ENCODE results near the gene ATAD1. TPM values are rescaled to one million over a fixed set of nuclear protein-coding genes. Genes with fewer than 3 reads are reported as not detected.

ATAD1 gene
- total RNA-seq, 1 experiment from 2014 or later, result 48.8 TPM

DNA sequence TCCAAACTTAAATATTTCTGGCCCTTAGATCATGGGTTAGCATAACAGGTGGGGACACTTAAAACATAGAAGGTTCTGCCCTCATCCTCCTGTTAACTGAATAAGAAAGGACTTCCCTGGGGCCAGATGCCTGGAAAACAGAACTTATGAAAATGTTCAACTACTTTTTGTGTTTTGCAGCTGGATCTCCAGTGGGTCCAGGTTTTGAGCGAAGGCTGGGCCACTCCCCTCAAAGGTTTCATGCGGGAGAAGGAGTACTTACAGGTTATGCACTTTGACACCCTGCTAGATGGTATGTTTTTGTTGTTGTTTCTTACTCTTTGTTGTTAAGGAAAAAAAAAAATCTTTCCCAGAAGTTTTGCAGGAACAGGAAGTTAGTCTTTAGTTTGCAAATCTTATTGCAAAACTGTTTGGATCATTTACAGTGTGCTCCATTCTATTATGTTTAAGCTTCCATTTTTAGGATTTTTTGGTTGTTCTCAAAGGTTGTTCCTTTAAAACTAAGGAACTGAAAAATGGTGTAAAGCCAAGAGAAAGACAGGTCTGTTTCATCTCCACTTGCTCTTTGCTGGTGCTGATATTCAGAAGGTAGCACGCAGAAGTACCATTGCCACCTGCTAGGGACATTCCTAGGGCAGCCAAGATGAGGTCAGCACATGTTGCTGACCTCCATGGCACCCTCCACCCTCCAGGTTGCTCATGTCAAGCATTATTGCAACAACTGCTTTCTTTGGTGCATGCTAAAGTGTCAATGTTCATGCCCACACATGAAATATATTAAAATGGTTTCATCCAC, 102.3 kb downstream of the ATAD1 start:
- no TSS peak for BruUV-seq (replicated peaks)
- Mint-ChIP-seq H3K27me3 (ENCODE audit: insufficient read depth, unreplicated experiment) (no peaks in the 10 kb centered on the region), H3K4me3 (ENCODE audit: unreplicated experiment) (no peak overlapping the region), H3K9me3 (ENCODE audit: unreplicated experiment) (no peaks in the 10 kb centered on the region), H3K4me1 (ENCODE audit: low read depth, unreplicated experiment) (no peaks in the 10 kb centered on the region), H3K36me3 (ENCODE audit: insufficient read depth, unreplicated experiment) (no peaks in the 10 kb centered on the region), H3K27ac (ENCODE audit: unreplicated experiment) (no peak overlapping the region)
- no peaks in the 10 kb centered on the region for H3K9me3 ChIP-seq
- H3K4me1 ChIP-seq, result no peaks in the 10 kb centered on the region
- no peaks in the 10 kb centered on the region for H3K27me3 ChIP-seq (replicated peaks; ENCODE audit: control insufficient read depth, insufficient read depth, low read length)
- intact Hi-C loops (cut with micrococcal nuclease; ENCODE audit: unreplicated experiment), result no loop called here
- no peak for TF ChIP-seq CTCF (IDR thresholded peaks at IDR 0.05; ENCODE audit: insufficient read depth in 1 of 2, low read depth in 1 of 2, low read length in 1 of 2, severe bottlenecking in 1 of 2, unreplicated experiment in 1 of 2)
- CTCF ChIA-PET, result no interaction called here
- POLR2A ChIA-PET, result no interaction called here
- no peaks in the 10 kb centered on the region for H3K36me3 ChIP-seq (ENCODE audit: control insufficient read depth, insufficient read depth, low read length)
- no peak for DNase-seq
- H3K4me3 ChIP-seq (ENCODE audit: low read depth, low read length), result no peak overlapping the region

- Mint-ChIP-seq H3K27ac (ENCODE audit: unreplicated experiment) (no peak overlapping the region), H3K36me3 (ENCODE audit: insufficient read depth, unreplicated experiment) (no peaks in the 10 kb centered on the region), H3K27me3 (ENCODE audit: insufficient read depth, unreplicated experiment) (no peaks in the 10 kb centered on the region), H3K4me1 (ENCODE audit: low read depth, unreplicated experiment) (no peaks in the 10 kb centered on the region), H3K4me3 (ENCODE audit: unreplicated experiment) (no peak overlapping the region), H3K9me3 (ENCODE audit: unreplicated experiment) (no peaks in the 10 kb centered on the region)
- no TSS peak for BruUV-seq (replicated peaks)
- no peaks in the 10 kb centered on the region for H3K4me1 ChIP-seq
- DNase-seq, result no peak
- no peak overlapping the region for H3K4me3 ChIP-seq (ENCODE audit: low read depth, low read length)
- ChIA-PET CTCF (no interaction called here), POLR2A (no interaction called here)
- intact Hi-C loops (cut with micrococcal nuclease; ENCODE audit: unreplicated experiment), result no loop called here
- TF ChIP-seq CTCF (IDR thresholded peaks at IDR 0.05; ENCODE audit: insufficient read depth in 1 of 2, low read depth in 1 of 2, low read length in 1 of 2, severe bottlenecking in 1 of 2, unreplicated experiment in 1 of 2), result no peak
- H3K27me3 ChIP-seq (replicated peaks; ENCODE audit: control insufficient read depth, insufficient read depth, low read length), result no peaks in the 10 kb centered on the region
- H3K9me3 ChIP-seq, result no peaks in the 10 kb centered on the region
- no peaks in the 10 kb centered on the region for H3K36me3 ChIP-seq (ENCODE audit: control insufficient read depth, insufficient read depth, low read length)
Observed at GRCh38 chr10:87713707-87714106, 104.3 kb downstream of the ATAD1 start.

GRCh38 chr10:87712913-87713616, 105.0 kb downstream of the ATAD1 start:
- H3K4me1 ChIP-seq, result no peaks in the 10 kb centered on the region
- H3K4me3 ChIP-seq (ENCODE audit: low read depth, low read length), result no peak overlapping the region
- H3K36me3 ChIP-seq (ENCODE audit: control insufficient read depth, insufficient read depth, low read length), result no peaks in the 10 kb centered on the region
- Mint-ChIP-seq H3K27me3 (ENCODE audit: insufficient read depth, unreplicated experiment) (no peaks in the 10 kb centered on the region), H3K4me1 (ENCODE audit: low read depth, unreplicated experiment) (no peaks in the 10 kb centered on the region), H3K27ac (ENCODE audit: unreplicated experiment) (no peak overlapping the region), H3K9me3 (ENCODE audit: unreplicated experiment) (no peaks in the 10 kb centered on the region), H3K4me3 (ENCODE audit: unreplicated experiment) (no peak overlapping the region), H3K36me3 (ENCODE audit: insufficient read depth, unreplicated experiment) (no peaks in the 10 kb centered on the region)
- ChIA-PET POLR2A (interaction anchor here (0.6 kb wide), 1 partner anchor 12 kb away, joined by 7 read pairs; no protein-coding TSS in a partner anchor), CTCF (interaction anchor here (0.6 kb wide), 1 partner anchor 34 kb away, joined by 3 read pairs; no protein-coding TSS in a partner anchor)
- no peaks in the 10 kb centered on the region for H3K27me3 ChIP-seq (replicated peaks; ENCODE audit: control insufficient read depth, insufficient read depth, low read length)
- H3K9me3 ChIP-seq, result no peaks in the 10 kb centered on the region
- intact Hi-C loops (cut with micrococcal nuclease; ENCODE audit: unreplicated experiment), result no loop called here
- no peak for DNase-seq
- no peak for TF ChIP-seq CTCF (IDR thresholded peaks at IDR 0.05; ENCODE audit: insufficient read depth in 1 of 2, low read depth in 1 of 2, low read length in 1 of 2, severe bottlenecking in 1 of 2, unreplicated experiment in 1 of 2)
- no TSS peak for BruUV-seq (replicated peaks)
